Activated naive CD4-positive, alpha-beta T cell (primary cell): ENCODE results near the gene AKAP7.
"Not testable (repeated sequence)": the region's sequence is repeated elsewhere in the genome, so short reads cannot be mapped to it uniquely, and the experiment has no call there.

Source experiments
- DNase-seq, 4 experiments: peaks; one replicate each; lab custom pipeline; 2025; lab: John Stamatoyannopoulos, UW

Gene AKAP7

GRCh38 chr6:131135244-131136020, at the start of gene AKAP7:
AKAP7 (plus strand) TSS chr6:131135467; CDS start chr6:131135764, 297 bp downstream.
- DNase-seq, result peak; percentile 22 to 53 (median 34)

- DNase-seq, result not testable (repeated sequence)
These were observed 44.9 kb upstream of the AKAP7 start for GRCh38 chr6:131090339-131090738.

GRCh38 chr6:131091944-131092343, 43.3 kb upstream of the AKAP7 start:
- DNase-seq, result not testable (repeated sequence)

GRCh38 chr6:131093334-131093733, 41.9 kb upstream of the AKAP7 start:
- DNase-seq, result no peak

GRCh38 chr6:131096786-131097185, 38.5 kb upstream of the AKAP7 start:
- no peak for DNase-seq

- no peak for DNase-seq
These were observed 33.2 kb upstream of the AKAP7 start for GRCh38 chr6:131101911-131102680.

- no peak for DNase-seq
These were observed 32.0 kb upstream of the AKAP7 start for GRCh38 chr6:131103296-131103695.

GRCh38 chr6:131103901-131104300, 31.4 kb upstream of the AKAP7 start:
- DNase-seq, result no peak

- DNase-seq, result no peak
These were observed 28.1 kb upstream of the AKAP7 start for GRCh38 chr6:131107151-131107550.

- no peak for DNase-seq
These were observed 23.0 kb upstream of the AKAP7 start for GRCh38 chr6:131112249-131112648.

GRCh38 chr6:131115651-131116050, 19.6 kb upstream of the AKAP7 start:
- DNase-seq, result no peak

- no peak for DNase-seq
These were observed 18.9 kb upstream of the AKAP7 start for GRCh38 chr6:131116321-131116720.

GRCh38 chr6:131116755-131117360, 18.4 kb upstream of the AKAP7 start:
- DNase-seq, result no peak

GRCh38 chr6:131117878-131118277, 17.4 kb upstream of the AKAP7 start:
- DNase-seq, result no peak

GRCh38 chr6:131122007-131122406, 13.3 kb upstream of the AKAP7 start:
- DNase-seq, result no peak

GRCh38 chr6:131122516-131122915, 12.8 kb upstream of the AKAP7 start:
- no peak for DNase-seq

GRCh38 chr6:131124336-131125071, 10.8 kb upstream of the AKAP7 start:
- DNase-seq, result no peak

GRCh38 chr6:131125431-131125830, 9.8 kb upstream of the AKAP7 start:
- DNase-seq, result no peak

- no peak for DNase-seq
These were observed 5.3 kb upstream of the AKAP7 start for GRCh38 chr6:131129689-131130553.

- no peak for DNase-seq
These were observed 4.7 kb upstream of the AKAP7 start for GRCh38 chr6:131130554-131130940.

- no peak for DNase-seq
These were observed 2.9 kb upstream of the AKAP7 start for GRCh38 chr6:131132360-131132759.
